Measurements from ENCODE around the gene RTN4R. TPM values are rescaled to one million over a fixed set of nuclear protein-coding genes. Genes with fewer than 3 reads are reported as not detected.
A peak's percentile ranks its signal among the peaks of the same experiment; 100 is the strongest.
"Not testable (repeated sequence)": the region's sequence is repeated elsewhere in the genome, so short reads cannot be mapped to it uniquely, and the experiment has no call there.

The RTN4R gene
- total RNA-seq, 2 donors from 2014 or later: 1.4 to 1.8 TPM

DNA sequence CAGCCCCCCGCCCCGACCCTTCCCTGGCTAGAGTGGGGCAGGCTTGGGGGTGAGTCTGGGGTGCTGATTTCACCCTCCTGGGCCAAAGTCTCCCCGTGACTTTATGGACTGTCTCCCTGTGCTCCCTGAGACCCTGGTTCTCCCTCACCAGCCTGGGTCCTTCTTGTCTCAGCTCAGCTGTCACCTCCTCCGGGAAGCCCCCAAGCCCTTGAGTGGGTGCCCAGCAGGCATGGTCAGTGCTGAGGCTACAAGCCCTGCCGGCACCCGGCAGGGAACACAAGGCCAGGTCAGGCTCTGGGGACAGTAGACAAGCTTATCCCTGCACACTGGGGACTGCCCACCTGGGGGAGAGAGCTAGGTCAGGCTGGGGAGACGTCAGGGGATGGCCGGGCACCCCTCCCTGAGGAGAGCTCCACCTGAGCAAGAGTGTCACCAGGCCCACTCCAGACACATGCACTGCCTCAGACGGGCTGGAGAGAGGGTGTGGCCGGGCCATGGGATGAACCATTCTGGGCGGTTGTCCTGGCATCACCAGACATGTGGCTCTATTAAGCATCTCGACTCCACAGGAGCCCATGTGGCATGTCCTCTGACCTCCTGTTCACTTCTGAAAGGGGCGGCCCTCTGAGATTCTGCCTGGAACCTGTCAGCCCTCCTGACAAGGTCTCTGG is 22.6 kb upstream of the RTN4R start:
- ATAC-seq (no peak), DNase-seq (no peak)
- intact Hi-C loops (cut with DNase I): no loop called here

DNA sequence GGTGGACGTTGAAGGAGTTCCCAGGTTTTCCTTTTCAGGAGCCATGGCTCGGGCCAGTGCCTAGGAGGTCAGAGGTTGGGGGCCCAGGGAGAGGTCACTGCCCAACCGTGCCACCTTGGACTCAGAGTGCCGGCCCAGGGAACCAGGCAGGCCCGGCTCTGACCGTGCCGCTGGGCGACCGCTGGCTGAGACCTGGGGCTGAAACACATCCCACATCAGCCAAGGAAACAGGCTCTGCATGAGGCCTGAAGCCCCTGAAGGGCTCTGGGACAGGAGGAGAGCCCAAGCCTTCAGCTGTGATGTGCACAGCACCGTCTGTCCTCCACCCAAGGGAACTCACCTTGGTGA is 21.9 kb upstream of the RTN4R start:
- ATAC-seq (no peak), DNase-seq (no peak)
- intact Hi-C loops (cut with DNase I): no loop called here

DNA sequence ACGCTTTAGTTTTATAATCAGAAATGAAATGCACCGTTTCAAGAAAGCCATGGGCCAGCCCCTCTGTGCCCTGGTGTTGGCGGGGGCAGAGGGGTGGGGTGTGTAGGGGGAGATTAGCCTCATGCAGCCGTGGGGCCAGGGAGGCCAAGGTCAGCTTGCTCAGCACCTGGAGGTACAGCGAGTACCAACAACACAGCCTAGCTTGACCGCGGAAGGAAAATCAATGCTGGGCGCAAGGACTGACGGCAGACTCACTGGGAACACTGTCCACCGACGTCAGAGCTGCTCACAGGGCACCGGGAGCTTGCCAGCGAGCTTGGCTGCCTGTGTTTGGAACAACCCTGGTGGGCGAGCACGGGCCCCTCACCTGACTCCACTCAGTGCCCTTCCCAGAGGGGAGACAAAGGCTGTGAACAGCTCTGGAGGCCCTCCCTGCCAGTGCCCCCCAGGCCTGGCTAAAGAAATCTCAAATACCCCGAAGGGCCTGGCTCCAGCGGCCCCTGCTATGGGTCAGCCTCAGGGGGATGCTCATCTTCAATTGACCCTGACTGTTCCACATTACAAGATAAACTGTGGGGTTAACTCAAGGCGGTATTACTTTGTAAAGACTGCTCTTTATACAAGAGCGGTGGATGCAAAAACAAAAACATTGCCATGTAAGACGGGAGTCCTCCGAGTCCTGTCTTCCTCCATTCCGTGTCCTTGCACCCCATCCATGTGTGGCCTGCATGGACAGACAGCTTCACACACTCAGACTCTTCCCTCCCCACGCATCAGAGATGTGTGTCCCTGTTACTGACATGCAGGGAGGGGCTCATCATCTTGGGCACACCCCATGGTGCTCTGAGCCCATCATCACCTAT is 21.3 kb upstream of the RTN4R start:
- DNase-seq; intact Hi-C loops (cut with DNase I); ATAC-seq: not testable (repeated sequence)

DNA sequence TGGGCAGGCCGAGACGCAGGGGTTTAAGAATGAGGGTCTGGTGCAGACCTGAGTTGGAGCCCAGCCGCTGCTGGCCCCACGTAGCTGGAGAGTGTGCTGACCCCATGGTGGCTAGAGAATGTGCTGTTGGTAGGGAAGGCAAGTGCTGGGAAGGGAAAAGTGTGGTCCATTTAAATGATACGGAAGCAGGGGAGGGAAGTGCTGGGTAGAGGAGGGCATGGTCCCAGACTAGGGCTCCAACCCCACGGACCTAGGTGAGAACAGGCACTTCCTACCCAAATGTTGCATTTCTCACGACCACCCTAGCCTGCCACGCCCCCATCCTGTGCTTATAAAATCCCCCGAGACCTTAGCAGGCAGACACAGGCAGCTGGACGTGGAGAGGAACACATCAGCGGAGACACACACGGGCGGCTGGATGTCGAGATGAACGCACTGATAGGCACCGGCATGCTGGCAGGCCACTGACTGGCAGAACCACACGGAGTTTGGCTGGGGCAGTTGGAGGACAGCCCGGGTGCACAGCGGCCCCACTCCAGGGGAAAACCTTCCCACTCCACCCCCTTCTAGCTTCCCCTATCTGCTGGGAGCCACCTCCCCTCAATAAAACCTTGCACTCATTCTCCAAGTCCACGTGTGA is 18.8 kb upstream of the RTN4R start:
- intact Hi-C loops (cut with DNase I); DNase-seq; ATAC-seq: not testable (repeated sequence)

DNA sequence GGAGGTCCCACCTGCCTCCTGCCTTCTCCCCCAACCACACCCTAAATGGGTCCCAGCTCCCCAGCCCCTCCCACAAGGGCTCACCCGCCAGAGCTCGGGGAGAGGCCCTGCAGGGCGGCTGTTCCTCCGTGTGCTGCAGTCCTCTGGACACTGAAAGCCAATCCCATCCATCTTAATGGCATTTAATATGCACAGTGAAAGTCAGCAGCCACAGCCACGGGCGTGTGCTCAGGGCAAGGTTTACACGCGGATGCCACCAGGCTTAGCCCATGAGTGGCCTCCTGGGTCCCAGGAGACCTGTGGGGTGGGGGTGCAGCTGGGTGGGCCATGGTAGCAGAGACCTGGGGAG is 18.2 kb upstream of the RTN4R start:
- ATAC-seq; intact Hi-C loops (cut with DNase I); DNase-seq: not testable (repeated sequence)

DNA sequence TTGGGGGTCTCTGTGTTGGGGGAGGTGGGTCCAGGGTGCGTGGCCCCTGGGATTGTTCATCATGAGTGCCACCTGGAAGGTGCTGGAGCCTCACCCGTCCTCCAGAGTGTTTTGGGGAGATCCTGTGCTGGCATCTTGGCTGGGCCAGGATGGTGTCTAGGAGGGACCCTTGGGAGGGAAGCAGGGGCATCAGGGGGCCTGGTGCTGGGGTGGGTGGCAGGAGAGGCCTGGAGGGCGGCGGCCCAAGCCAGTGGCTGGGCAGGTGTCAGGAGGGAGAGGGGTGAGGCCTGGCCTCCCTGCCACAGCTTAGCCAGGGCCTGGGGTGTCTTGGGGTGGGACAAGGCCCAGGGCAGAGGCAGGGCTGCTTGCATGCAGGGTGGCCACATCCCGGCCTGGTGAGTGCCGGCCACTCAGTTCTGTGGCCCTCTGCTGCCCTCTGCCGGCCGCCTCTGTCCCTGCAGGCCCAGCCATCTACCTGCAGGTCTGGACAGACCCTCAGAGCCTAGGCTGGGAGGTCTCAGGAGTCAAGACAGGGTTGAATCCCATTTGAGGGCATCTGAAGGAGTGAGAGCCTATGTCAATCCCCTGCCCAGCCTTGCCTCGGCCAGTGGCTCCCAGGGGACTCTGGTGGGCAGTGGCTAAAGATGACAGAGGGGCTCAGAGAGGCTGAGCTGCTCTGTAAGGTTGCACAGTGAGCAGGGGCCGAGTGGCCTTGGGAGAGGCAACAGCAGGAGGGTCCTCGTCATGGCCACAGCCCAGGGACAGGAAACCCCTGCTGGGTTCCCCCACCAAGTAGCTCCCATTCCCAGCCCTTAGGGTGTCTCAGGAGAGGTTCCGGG is 17.6 kb upstream of the RTN4R start:
- intact Hi-C loops (cut with DNase I): loop anchor here (1.0 to 2.0 kb wide), 2 partner anchors 127 to 128 kb away; no protein-coding TSS in a partner anchor
- DNase-seq (peak; percentile 85), ATAC-seq (peak; percentile 88 to 92)

DNA sequence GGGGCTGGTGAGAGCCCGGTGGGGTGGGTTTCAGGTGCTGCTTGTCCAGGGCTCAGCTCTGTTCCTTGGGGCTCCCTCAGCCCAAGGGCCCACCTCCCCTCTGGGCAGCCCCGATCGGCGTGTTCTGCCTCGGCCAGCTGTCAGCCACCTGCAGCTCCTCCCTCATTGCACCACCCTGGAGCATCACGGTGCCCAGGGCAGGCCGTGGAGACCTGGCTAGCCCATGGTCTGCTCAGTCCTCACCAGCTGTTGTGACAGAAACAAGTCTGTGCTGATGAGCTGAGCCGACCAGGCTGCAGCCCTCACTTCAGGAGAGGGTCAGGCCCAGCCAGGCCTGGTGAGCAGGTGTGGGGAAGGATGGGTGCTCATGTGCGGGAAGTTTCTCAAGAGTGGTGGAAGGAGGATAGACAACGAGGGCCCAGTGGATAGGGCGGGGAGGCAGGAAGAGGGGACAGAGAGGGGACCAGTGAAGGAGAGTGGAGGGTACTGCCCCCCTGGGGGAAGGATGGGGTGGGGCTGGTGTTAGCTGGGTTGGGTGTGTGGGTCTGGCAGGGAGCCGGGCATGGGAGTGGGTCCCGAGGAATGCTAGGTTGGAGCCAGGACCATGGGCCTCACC is 16.5 kb upstream of the RTN4R start:
- intact Hi-C loops (cut with DNase I): loop anchor here (1.0 to 2.0 kb wide), 2 partner anchors 126 to 127 kb away; no protein-coding TSS in a partner anchor
- no peak for DNase-seq

DNA sequence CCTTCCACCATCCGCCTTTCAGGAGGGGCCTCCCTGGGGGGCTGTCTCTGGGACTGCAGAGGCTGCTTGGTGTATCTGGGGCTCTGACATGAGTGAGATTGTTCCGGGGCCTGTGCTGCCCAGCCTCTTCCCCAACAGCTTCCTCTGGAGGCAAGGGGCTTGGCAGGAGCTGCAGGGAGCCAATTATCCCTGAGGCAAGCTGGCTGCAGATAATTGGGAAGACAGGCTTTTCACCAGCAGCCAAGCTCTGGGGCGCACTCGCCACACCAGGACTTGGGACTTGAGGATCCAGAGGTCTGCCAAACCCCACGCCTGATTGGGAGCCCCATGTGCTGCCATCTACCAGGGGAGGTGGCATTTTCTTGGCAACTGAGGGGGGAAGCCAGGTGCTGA is 15.6 kb upstream of the RTN4R start:
- no peak for DNase-seq
- intact Hi-C loops (cut with DNase I): loop anchor here in 1 of 2 donors (2.0 kb wide), 1 partner anchor 125 kb away; no protein-coding TSS in a partner anchor
- no peak for ATAC-seq

More for the DNA sequence above, 16.5 kb upstream of the RTN4R start:
- no peak for ATAC-seq

DNA sequence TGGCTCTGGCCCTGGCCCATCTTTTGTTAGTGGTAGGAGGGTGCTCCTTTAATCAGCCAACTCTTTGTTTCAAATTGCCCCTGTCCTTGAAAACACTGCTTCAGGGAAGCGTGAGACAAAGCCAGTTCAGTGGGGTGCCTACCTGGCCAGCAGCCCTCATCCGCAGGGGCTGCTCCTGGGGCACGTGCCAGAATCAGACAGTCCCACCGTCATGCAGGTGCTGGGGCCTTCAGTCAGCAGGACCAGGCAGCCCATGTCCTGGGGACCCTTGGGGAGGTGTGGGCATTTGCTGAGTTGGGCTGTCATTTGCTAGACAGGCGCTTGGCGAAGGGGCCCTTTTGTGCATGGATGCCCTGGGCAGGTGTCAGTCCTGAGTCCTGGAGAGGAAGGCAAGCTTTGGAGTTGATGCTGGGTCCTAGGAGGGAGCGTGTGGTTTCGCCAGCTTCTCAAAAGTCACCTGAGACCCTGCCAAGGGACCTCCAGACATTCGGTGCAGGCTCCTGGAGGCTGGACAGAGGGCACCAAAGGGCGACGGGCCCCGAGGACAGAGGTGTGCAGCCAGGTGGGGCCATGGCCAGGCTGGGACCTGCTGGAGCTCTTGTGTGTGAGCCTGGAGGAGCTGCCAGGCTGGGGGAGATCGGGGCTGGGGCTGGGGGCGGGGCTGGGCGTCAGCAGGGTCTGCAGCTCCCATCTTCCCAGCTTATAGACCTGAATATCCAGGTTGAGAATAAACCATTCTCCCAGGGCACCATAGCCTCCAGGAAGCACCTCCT is 15.0 kb upstream of the RTN4R start:
- intact Hi-C loops (cut with DNase I): no loop called here
- no peak for DNase-seq
- no peak for ATAC-seq

DNA sequence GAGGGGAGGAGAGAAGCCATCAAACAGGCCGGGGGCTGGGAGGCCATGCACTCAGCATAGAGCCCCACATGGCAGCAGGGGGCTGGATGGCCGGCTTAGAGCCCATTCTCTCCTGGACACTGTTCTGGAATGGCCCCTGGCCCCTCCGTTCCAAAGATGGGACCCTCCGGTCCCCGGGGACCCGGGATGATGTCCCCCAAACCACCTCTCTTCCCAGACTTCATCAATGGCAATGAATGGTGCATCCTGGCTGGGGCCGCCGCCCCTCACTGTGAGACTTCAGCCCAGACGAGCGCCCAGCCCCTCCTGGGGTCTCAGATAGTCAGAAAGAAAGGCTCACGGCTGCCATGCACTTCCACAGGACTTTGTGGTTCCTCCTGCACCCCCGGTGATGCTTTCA is 13.8 kb upstream of the RTN4R start:
- intact Hi-C loops (cut with DNase I): no loop called here

DNA sequence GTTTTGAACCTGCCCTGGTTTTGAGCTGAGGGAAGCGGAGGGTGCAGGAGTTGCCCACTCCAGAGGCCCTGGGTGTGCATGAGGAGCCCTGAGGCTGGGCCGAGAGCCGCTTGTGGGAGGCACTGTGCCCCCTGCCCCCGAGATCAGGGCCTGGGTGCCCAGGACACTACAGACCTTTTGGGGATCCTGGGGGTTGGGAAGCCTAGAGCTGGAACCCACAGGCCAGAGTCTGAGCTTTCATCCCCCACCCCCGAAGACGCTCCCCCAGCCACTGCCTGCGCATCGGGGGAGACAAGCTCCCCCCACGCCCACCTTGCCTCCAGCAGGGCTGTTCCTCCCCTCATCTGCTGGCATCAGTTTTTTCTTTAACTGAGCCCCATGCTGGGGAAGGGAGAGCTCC is 13.4 kb upstream of the RTN4R start:
- intact Hi-C loops (cut with DNase I); DNase-seq; ATAC-seq: not testable (repeated sequence)

More for the DNA sequence above, 13.8 kb upstream of the RTN4R start:
- ATAC-seq (no peak), DNase-seq (no peak)

DNA sequence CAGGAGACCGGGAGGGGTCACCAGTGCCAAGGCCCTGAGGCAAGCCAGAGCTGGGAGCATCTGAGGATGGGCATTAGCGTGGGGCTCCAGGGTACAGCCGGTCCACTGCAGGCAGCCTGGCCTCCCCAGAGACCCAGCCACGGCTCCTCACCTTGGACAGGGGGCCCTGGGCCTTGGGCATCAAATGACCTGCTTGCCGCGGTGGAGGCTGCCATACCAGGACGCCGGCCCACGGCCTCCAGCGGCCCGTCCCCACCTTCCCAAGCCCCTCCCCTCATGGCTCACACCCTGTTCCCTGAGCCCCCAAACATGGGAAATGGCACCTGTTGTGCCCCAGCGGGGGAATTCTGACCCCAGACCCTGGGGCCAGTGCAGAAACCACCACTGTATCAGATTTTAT is 12.7 kb upstream of the RTN4R start:
- ATAC-seq (no peak), DNase-seq (no peak)
- intact Hi-C loops (cut with DNase I): no loop called here

DNA sequence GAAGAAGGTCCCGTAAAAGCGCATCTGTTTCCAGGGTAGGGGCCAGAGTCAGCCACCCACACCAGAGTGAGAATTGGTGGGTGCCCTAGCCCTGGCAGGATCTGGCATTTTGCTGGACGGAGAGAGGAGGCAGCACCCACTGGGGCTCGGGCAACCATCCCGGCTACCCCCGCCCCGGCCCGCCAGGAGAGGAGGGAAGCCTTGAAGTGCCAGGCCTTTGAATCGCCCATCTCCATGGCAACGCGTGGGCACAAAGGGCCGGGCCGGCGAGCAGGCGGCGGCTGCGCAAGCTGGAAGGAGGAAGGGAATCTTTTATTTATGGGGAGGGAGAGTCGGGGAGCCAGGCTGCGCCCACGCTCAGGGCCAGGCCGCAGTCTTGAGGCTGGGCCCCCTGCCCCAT is 12.0 kb upstream of the RTN4R start:
- ATAC-seq; DNase-seq; intact Hi-C loops (cut with DNase I): not testable (repeated sequence)

DNA sequence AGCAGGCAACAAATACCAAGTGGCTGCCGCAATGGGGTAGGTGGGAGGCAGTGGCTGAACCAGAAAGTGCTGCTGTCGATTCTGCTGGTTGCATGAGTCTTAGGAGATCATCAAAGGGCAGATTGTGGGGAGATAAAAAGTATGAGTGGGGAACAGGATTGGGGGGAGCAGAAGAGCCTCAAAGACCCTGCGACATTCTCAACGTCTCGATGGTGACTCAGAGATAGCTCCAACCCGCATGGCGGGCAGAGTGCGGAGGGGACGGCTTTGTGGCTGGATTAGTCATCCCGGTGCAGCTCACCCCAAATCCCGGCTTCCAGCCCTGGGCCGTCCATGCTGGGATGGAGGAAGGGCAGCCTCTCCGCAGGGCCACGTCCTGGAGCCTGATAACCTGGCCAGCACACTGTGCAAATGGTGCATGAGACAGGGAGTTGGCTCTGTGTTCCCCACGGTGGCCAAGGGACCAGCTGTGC is 11.6 kb upstream of the RTN4R start:
- DNase-seq (no peak), ATAC-seq (no peak)
- intact Hi-C loops (cut with DNase I): no loop called here

DNA sequence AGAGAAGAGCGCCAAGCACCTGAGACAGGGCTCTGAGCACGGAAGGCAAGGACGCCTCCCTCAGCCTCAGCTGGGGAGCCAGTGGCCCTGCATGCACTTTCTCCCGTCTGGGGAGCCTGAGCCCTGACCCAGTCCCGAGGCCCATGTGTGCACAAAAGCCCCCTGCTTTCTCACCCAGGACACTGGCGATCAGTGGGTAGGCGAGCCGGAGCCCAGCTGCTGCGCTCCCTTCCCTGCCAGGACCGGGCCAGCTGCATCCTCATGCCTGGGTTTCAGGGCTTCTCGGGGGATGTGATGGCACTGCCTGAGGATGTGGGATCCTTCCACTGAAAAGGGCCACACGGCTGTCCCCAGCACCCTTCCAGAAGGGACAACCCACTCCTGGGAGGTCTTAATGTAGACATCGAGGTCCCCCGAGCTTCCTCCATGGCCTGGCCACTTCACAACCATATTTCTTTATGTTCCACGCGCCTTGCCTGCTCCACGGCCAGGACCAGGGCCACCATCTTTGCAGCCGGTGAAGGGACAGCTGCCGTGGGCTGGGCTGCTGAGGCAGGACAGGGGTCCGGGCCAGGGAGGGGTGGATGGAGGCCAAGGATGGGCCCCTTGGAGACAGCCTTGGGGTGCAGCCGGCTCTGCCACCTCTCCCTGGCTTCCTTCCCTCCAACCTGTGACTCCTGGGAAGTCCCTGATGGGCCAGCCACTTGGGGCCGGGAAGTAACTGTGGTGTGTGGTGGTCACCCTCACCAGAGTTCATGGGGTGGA is 10.8 kb upstream of the RTN4R start:
- intact Hi-C loops (cut with DNase I); DNase-seq; ATAC-seq: not testable (repeated sequence)

DNA sequence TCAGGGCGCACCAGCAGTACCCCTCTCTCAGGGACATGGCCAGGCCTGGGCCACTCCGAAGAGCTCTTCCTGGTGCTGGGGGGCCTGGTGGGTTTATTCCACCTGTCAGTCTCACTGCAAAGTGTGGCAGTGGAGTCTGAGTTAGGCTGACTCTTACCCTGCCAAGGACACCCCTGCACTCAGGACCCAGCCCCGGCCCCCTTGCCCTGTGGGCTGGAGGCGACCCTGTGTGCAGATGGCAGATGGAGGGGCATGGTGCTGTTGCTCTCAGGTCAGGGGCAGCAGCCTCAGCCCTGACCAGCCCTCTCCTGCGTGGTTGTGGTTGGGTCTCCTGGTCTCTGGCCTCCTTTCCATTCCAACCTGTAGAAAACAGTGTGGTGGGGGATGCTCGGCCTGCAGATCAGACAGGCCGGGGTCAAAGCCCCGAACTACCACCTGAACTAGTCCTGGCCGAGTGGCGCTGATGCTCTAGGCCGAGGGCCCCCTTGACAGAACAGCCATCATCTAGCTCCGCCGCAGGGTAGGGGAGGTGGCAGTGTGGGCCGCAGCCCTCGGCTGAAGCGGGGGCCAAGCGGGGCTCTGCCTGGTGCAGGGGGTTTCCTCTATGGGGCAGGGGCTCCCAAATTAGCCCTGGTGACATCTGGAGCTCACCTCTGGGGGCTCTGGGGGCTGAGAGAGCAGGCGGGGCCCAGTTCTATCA is 10.0 kb upstream of the RTN4R start:
- DNase-seq; ATAC-seq; intact Hi-C loops (cut with DNase I): not testable (repeated sequence)

Measured in left cardiac atrium (tissue), 4 donors.